H1 (cell line): Measurements from ENCODE around the gene FKBP2. TPM values are rescaled to one million over a fixed set of nuclear protein-coding genes. Genes with fewer than 3 reads are reported as not detected.

ENCODE experiments used
- CHD7 ChIP-seq: fragments of 300-600 bp; sonication (generic); IDR thresholded peaks from 2 replicates; pipeline ENCODE4 v1.7.1; 2012; ENCODE audit warnings: low read length, moderate library complexity, mild to moderate bottlenecking, inconsistent platforms; ENCODE audit not compliant: insufficient replicate concordance
- CREB1 ChIP-seq: IDR thresholded peaks from 2 replicates; pipeline ENCODE4 v1.6.1; 2012; ENCODE audit warnings: inconsistent platforms
- EP300 ChIP-seq, 2 experiments: IDR thresholded peaks; 1 replicate in 1 of 2; 2 replicates in 1 of 2; pipeline ENCODE4 v1.6.1; 2011 to 2012; ENCODE audit warnings: low read depth in 2 of 2, low read length in 2 of 2, mild to moderate bottlenecking in 2 of 2, borderline replicate concordance in 1 of 2, inconsistent platforms in 1 of 2, moderate library complexity in 1 of 2
- EZH2 ChIP-seq: fragments of 200-600 bp; sonication (generic); IDR thresholded peaks from 2 replicates; pipeline ENCODE4 v1.7.1; 2012; ENCODE audit warnings: low read depth, mild to moderate bottlenecking, moderate library complexity, low read length, inconsistent platforms; ENCODE audit not compliant: severe bottlenecking
- PHF8 ChIP-seq: fragments of 200-600 bp; sonication (generic); conservative IDR thresholded peaks from 2 replicates; pipeline ENCODE4 v1.7.1; 2012; ENCODE audit warnings: low read depth, mild to moderate bottlenecking, inconsistent platforms, low read length, moderate library complexity
- polyA plus RNA-seq, 7 experiments: library from polyadenylated mRNA; depleted of rRNA in 3 of 7; stranded (reverse) in 5 of 7; unstranded in 2 of 7; fragments of >200 nt in 5 of 7; fragments of 200-250 nt in 2 of 7; gene quantifications; 1 replicate in 5 of 7; 2 replicates in 1 of 7; 4 replicates in 1 of 7; pipeline versions ENCODE4 v1.2.1 to v1.2.3, GENCODE V29; 2011 to 2013; ENCODE audit warnings: missing spikeins in 2 of 7, mixed read lengths in 2 of 7
- total RNA-seq: library from RNA; stranded (reverse); fragmentation: NEBNext Ultra II Directional; extraction: Animal tissue kit (Norgen Biotek cat#: 25700); gene quantifications from 2 replicates; pipeline ENCODE4 v1.2.1, GENCODE V29; 2021
- TF ChIP-seq, protein P1 (sequence below): IDR thresholded peaks from 2 replicates; pipeline ENCODE4 v1.6.1; 2012; ENCODE audit warnings: inconsistent platforms
- TF ChIP-seq, protein P2 (sequence below): IDR thresholded peaks from 2 replicates; pipeline ENCODE4 v1.6.1; 2011; ENCODE audit warnings: low read depth, mild to moderate bottlenecking, low read length; ENCODE audit not compliant: insufficient read depth

The FKBP2 gene
- total and polyA plus RNA-seq, 2 of the 8 experiments (the other 6 are each of a cell fraction or from before 2014, with no cell fraction given) = 41.7 to 52.5 TPM

- TF ChIP-seq, protein P1, sequence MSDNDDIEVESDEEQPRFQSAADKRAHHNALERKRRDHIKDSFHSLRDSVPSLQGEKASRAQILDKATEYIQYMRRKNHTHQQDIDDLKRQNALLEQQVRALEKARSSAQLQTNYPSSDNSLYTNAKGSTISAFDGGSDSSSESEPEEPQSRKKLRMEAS = no peak
- TF ChIP-seq CREB1 (no peak), EP300 (IDR thresholded peaks at IDR 0.05; ENCODE audit: borderline replicate concordance in 1 of 2, low read depth in 2 of 2, low read length in 2 of 2) (no peak), CHD7 (no peak), PHF8 (no peak), EZH2 (no peak)
- TF ChIP-seq, protein P2, sequence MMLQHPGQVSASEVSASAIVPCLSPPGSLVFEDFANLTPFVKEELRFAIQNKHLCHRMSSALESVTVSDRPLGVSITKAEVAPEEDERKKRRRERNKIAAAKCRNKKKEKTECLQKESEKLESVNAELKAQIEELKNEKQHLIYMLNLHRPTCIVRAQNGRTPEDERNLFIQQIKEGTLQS = no peak
- TF ChIP-seq, all 59 proteins: peak for 0
Measured at GRCh38 chr11:64237484-64237951, 3.4 kb upstream of the FKBP2 start (continued).
